ENCODE data around the gene HAUS1. TPM values are rescaled to one million over a fixed set of nuclear protein-coding genes. Genes with fewer than 3 reads are reported as not detected.
A peak's percentile ranks its signal among the peaks of the same experiment; 100 is the strongest.

Gene HAUS1
- total RNA-seq, 1 donor from 2014 or later = 18.7 TPM

DNA sequence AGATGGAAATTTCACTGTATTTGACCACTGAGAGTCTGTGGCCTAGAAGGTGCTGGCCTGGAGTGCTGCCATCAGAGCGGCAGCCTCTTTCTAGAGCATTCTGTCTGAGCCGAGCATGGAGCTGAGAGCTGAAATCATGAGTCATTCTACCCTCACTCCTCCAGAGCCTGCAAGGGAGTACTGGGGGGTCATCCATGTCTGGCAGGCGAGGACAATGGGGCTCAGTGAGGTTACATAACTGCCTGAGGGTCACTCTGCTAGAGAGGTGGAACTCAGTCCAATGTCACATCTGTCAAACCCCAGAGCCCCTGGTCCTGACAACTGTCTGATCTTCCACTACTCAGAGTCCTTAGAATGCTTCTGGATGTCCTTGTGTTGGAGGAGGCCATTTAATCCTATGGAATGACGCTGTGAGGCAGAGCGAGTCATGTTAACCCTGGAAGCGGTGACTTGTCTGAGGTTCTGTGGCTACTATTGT, 65.3 kb downstream of the HAUS1 start:
- TF ChIP-seq, protein P1, sequence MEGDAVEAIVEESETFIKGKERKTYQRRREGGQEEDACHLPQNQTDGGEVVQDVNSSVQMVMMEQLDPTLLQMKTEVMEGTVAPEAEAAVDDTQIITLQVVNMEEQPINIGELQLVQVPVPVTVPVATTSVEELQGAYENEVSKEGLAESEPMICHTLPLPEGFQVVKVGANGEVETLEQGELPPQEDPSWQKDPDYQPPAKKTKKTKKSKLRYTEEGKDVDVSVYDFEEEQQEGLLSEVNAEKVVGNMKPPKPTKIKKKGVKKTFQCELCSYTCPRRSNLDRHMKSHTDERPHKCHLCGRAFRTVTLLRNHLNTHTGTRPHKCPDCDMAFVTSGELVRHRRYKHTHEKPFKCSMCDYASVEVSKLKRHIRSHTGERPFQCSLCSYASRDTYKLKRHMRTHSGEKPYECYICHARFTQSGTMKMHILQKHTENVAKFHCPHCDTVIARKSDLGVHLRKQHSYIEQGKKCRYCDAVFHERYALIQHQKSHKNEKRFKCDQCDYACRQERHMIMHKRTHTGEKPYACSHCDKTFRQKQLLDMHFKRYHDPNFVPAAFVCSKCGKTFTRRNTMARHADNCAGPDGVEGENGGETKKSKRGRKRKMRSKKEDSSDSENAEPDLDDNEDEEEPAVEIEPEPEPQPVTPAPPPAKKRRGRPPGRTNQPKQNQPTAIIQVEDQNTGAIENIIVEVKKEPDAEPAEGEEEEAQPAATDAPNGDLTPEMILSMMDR (IDR thresholded peaks at IDR 0.05; ENCODE audit: insufficient read depth, low read length, severe bottlenecking) = no peak
- no peaks in the 10 kb centered on the region for H3K27me3 ChIP-seq (ENCODE audit: control insufficient read depth, insufficient read depth, low read length)
- DNase-seq (ENCODE audit: low read depth) (peak; percentile 75), FAIRE-seq (peak; percentile 94)
- H3K36me3 ChIP-seq (ENCODE audit: control insufficient read depth, insufficient read depth, low read length) = no peaks in the 10 kb centered on the region
- no peak overlapping the region for H3K4me3 ChIP-seq (ENCODE audit: low read depth, low read length)

DNA sequence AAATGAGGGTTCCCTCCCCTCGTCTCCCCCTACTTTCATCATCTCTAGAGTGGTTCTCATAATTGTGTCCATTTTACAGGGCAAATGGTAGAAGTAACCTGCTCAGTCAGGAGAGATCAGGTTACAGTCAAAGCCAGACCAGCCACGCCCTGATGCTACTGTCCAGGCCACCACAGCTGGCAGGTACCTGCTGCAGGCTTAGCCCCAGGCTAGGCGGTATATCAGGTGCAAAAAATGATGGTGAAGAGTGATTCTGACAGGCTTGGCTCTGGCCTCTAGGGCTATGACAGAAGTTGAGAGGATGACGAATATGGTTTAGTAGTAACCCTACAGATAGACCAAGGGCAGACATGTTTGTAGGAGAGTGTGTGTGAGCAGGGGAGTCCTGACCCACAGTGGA, 67.1 kb downstream of the HAUS1 start:
- FAIRE-seq (no peak), DNase-seq (ENCODE audit: low read depth) (no peak)
- TF ChIP-seq, protein P1 (IDR thresholded peaks at IDR 0.05; ENCODE audit: insufficient read depth, low read length, severe bottlenecking) = no peak
- Histone ChIP-seq H3K36me3 (ENCODE audit: control insufficient read depth, insufficient read depth, low read length) (no peaks in the 10 kb centered on the region), H3K27me3 (ENCODE audit: control insufficient read depth, insufficient read depth, low read length) (no peaks in the 10 kb centered on the region), H3K4me3 (ENCODE audit: low read depth, low read length) (no peak overlapping the region)

DNA sequence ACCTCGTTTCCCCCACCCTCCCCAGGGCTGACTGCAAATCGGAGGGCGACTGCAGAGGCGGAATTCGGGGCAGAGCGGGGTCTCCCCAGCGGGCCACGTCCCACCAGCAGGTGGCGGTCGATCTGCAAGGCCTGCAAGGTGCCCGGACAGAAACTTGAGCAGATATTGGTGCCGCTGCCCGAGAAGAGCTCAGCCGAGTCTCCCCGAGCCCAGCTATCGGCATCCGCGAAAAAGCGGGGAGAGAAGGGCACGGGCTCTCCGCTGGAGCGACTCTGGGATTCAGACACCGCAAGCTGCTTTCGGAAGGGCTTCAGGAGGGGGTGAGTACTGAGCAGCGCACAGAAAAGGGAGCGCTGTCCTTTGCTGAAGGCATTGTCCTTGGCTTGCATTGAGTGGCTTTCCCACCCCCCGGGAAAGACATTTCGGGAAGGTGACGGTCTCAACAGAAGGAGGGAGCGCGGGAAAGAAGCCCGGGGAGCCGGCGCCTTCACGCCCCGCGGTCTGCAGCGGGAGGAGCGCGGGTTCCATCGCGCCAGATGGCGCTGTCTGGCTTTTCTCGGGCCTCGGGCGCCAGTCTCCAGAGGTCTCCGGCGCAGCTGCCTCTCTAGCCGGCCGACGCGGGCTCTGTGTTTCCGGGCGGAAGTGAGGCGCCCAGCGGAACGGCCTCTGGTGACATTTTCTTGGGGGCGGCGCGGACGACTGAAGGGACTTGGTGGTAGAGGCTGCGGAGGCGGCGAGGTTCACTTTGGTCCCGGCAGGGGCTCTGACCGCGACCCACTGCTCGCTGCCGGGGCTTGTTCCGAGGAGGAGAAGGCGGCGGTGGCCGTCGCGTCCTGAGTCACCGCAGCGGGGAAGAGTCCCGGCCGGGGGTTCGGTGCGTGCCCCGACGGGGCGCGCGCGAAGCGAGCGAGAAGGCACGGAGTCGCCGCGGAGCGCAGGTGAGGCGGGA, 69.5 kb downstream of the HAUS1 start:
- Histone ChIP-seq H3K27me3 (ENCODE audit: control insufficient read depth, insufficient read depth, low read length) (no peaks in the 10 kb centered on the region), H3K4me3 (ENCODE audit: low read depth, low read length) (peak overlapping the region; percentile 99), H3K36me3 (ENCODE audit: control insufficient read depth, insufficient read depth, low read length) (no peaks in the 10 kb centered on the region)
- TF ChIP-seq, protein P1 (IDR thresholded peaks at IDR 0.05; ENCODE audit: insufficient read depth, low read length, severe bottlenecking) = peak; percentile 94
- FAIRE-seq = no peak
- peak; percentile 74 for DNase-seq (ENCODE audit: low read depth)

DNA sequence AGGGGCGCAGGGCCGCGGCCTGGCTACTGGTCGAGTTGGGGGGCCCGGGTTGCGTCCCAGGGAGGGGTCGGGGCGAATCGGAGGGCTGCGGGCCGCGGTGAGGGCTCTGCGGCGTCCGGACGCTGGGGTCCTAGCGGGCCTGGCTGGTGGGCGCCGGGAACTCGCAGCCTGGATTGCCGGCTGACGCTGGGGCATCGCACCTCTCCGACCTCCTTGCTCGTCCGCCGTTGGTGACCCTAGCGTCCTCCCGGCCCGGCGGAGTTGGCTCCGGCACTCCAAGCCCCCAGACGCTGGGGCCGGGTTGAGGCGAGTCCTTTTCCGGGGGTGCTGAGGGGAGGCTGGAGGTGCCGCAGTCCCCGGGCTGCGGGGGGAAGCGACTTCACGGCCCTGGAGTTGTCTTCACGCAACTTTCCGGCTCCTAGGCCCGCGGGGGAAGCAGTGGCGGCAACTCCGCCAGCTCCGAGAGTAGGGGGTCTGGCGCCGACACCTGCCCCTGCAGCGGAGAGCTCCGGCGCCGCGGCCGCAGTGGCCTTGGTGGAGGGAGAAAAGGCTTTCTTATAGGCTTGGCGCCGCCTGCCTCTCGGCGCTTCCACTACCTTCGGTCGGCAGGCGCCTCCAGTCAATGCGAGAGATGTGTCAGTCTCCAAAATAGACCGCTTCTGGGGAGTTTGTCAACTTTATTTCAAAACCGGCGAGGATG, 70.3 kb downstream of the HAUS1 start:
- TF ChIP-seq, protein P1 (IDR thresholded peaks at IDR 0.05; ENCODE audit: insufficient read depth, low read length, severe bottlenecking) = no peak
- H3K27me3 ChIP-seq (ENCODE audit: control insufficient read depth, insufficient read depth, low read length) = no peaks in the 10 kb centered on the region
- peak; percentile 32 for DNase-seq (ENCODE audit: low read depth)
- H3K36me3 ChIP-seq (ENCODE audit: control insufficient read depth, insufficient read depth, low read length) = no peaks in the 10 kb centered on the region
- no peak for FAIRE-seq
- peak overlapping the region; percentile 99 for H3K4me3 ChIP-seq (ENCODE audit: low read depth, low read length)

DNA sequence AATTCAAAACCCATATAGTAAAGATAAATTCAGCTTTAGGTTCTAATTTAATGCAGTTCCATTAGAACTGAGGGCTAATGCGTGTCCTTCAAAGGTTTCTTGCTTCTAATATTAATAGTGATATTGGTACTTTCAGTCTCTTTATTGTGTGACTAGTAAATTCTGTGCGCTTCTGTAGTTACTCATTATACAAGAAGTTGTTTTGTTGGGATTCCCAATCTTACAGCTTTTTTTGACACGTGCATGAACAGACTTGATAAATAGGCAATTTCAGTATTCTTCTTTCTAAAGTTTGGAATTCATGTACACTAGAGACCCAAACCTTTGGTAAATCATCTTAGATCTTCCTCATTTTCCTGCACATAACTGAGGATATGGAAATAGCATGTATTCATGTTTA, 71.8 kb downstream of the HAUS1 start:
- no peak for DNase-seq (ENCODE audit: low read depth)
- H3K4me3 ChIP-seq (ENCODE audit: low read depth, low read length) = no peak overlapping the region
- FAIRE-seq = no peak
- H3K27me3 ChIP-seq (ENCODE audit: control insufficient read depth, insufficient read depth, low read length) = no peaks in the 10 kb centered on the region
- TF ChIP-seq, protein P1 (IDR thresholded peaks at IDR 0.05; ENCODE audit: insufficient read depth, low read length, severe bottlenecking) = no peak
- no peaks in the 10 kb centered on the region for H3K36me3 ChIP-seq (ENCODE audit: control insufficient read depth, insufficient read depth, low read length)

Other genes with a start within 250 kb of the HAUS1 start
- gene EPG5, start 137.1 kb upstream of the HAUS1 start, total RNA-seq = 10.5 and 15.6 TPM in 2 replicates
- gene PSTPIP2, start 32.1 kb upstream of the HAUS1 start, total RNA-seq = 6.0 and 6.6 TPM in 2 replicates
- 506 and 666 TPM in 2 replicates for gene ATP5F1A, start 6.1 kb upstream of the HAUS1 start, total RNA-seq

Measured in bronchial epithelial cell (primary cell).